Ramos (cell line): ENCODE results near the gene NRG2.

ENCODE experiments used
- in situ Hi-C: fragments of 300-500 bp; cut with MboI; formaldehyde crosslinking; loops from one replicate; pipeline ENCODE4 v1.14.3; 2022; ENCODE audit warnings: low sequenced_read_pairs; ENCODE audit not compliant: unreplicated experiment

Gene NRG2

GRCh38 chr5:139911425-139912120 lies 131.5 kb downstream of the NRG2 start:
- in situ Hi-C loops, result no loop called here

- in situ Hi-C loops, result no loop called here
Measured at GRCh38 chr5:139910901-139911300, 132.2 kb downstream of the NRG2 start.

- in situ Hi-C loops, result no loop called here
Measured at GRCh38 chr5:139910036-139910435, 133.1 kb downstream of the NRG2 start.

- in situ Hi-C loops, result no loop called here
Measured at GRCh38 chr5:139908749-139909148, 134.3 kb downstream of the NRG2 start.

- in situ Hi-C loops, result no loop called here
Measured at GRCh38 chr5:139906661-139907060, 136.4 kb downstream of the NRG2 start.

GRCh38 chr5:139904816-139905661 lies 138.1 kb downstream of the NRG2 start:
- in situ Hi-C loops, result no loop called here

- in situ Hi-C loops, result no loop called here
Measured at GRCh38 chr5:139904566-139904815, 138.6 kb downstream of the NRG2 start.

- in situ Hi-C loops, result no loop called here
Measured at GRCh38 chr5:139903795-139904565, 139.1 kb downstream of the NRG2 start.

- in situ Hi-C loops, result no loop called here
Measured at GRCh38 chr5:139903450-139903794, 139.7 kb downstream of the NRG2 start.

GRCh38 chr5:139901986-139902385 lies 141.1 kb downstream of the NRG2 start:
- in situ Hi-C loops, result no loop called here

GRCh38 chr5:139901251-139901575 lies 141.9 kb downstream of the NRG2 start:
- in situ Hi-C loops, result no loop called here

GRCh38 chr5:139900546-139901250 lies 142.4 kb downstream of the NRG2 start:
- in situ Hi-C loops, result no loop called here

GRCh38 chr5:139898981-139899380 lies 144.1 kb downstream of the NRG2 start:
- in situ Hi-C loops, result no loop called here

- in situ Hi-C loops, result no loop called here
Measured at GRCh38 chr5:139897982-139898381, 145.1 kb downstream of the NRG2 start.

GRCh38 chr5:139897342-139897741 lies 145.8 kb downstream of the NRG2 start:
- in situ Hi-C loops, result no loop called here

- in situ Hi-C loops, result no loop called here
Measured at GRCh38 chr5:139896718-139897117, 146.4 kb downstream of the NRG2 start.

- in situ Hi-C loops, result no loop called here
Measured at GRCh38 chr5:139895647-139896046, 147.5 kb downstream of the NRG2 start.

GRCh38 chr5:139895046-139895445 lies 148.1 kb downstream of the NRG2 start:
- in situ Hi-C loops, result no loop called here

- in situ Hi-C loops, result no loop called here
Measured at GRCh38 chr5:139893873-139894272, 149.2 kb downstream of the NRG2 start.

- in situ Hi-C loops, result no loop called here
Measured at GRCh38 chr5:139889410-139889809, 153.7 kb downstream of the NRG2 start.

- in situ Hi-C loops, result no loop called here
Measured at GRCh38 chr5:139888370-139888769, 154.7 kb downstream of the NRG2 start.
